GM18873 (cell line): ENCODE results near the gene NEU1.
"Not testable (repeated sequence)": the region's sequence is repeated elsewhere in the genome, so short reads cannot be mapped to it uniquely, and the experiment has no call there.

Experiments used
- ATAC-seq: cut with Tn5 transposase; IDR thresholded peaks from one replicate; pipeline ENCODE4 v1.9.1; 2021; ENCODE audit warnings: mild to moderate bottlenecking, moderate library complexity, moderate number of reproducible peaks; ENCODE audit not compliant: unreplicated experiment, low FRiP score

The NEU1 gene

GRCh38 chr6:31862344-31863235 lies at the start of gene NEU1:
Gene NEU1 (minus strand): TSS chr6:31862821. CDS start chr6:31862776, 45 bp downstream.
- peak; percentile 88 for ATAC-seq

- ATAC-seq: no peak
Measured at GRCh38 chr6:31911826-31912585, 49.4 kb upstream of the NEU1 start.

- ATAC-seq: not testable (repeated sequence)
Measured at GRCh38 chr6:31909298-31909697, 46.7 kb upstream of the NEU1 start.

- ATAC-seq: peak; percentile 75
Measured at GRCh38 chr6:31908791-31909190, 46.2 kb upstream of the NEU1 start.

- ATAC-seq: not testable (repeated sequence)
Measured at GRCh38 chr6:31908255-31908654, 45.6 kb upstream of the NEU1 start.

GRCh38 chr6:31907158-31907813 lies 44.7 kb upstream of the NEU1 start:
- ATAC-seq: no peak

GRCh38 chr6:31906727-31907126 lies 44.1 kb upstream of the NEU1 start:
- not testable (repeated sequence) for ATAC-seq

- no peak for ATAC-seq
Measured at GRCh38 chr6:31906122-31906521, 43.5 kb upstream of the NEU1 start.

GRCh38 chr6:31905041-31905440 lies 42.4 kb upstream of the NEU1 start:
- no peak for ATAC-seq

- ATAC-seq: no peak
Measured at GRCh38 chr6:31903957-31904356, 41.3 kb upstream of the NEU1 start.

- no peak for ATAC-seq
Measured at GRCh38 chr6:31901953-31902643, 39.5 kb upstream of the NEU1 start, which contains the start of gene ZBTB12. Gene ZBTB12 (minus strand): TSS chr6:31902086. CDS start chr6:31901305, 781 bp downstream.

GRCh38 chr6:31901415-31901952 lies 38.9 kb upstream of the NEU1 start:
- no peak for ATAC-seq

- ATAC-seq: no peak
Measured at GRCh38 chr6:31900917-31901414, 38.3 kb upstream of the NEU1 start.

GRCh38 chr6:31899882-31900722 lies 37.5 kb upstream of the NEU1 start:
- ATAC-seq: no peak

GRCh38 chr6:31899215-31899614 lies 36.6 kb upstream of the NEU1 start:
- no peak for ATAC-seq

- ATAC-seq: no peak
Measured at GRCh38 chr6:31898383-31899011, 35.9 kb upstream of the NEU1 start.

GRCh38 chr6:31897612-31898382 lies 35.2 kb upstream of the NEU1 start, which contains the start of gene EHMT2:
Gene EHMT2 (minus strand): TSS chr6:31897698. CDS start chr6:31897677, 21 bp downstream.
- no peak for ATAC-seq
